Fibroblast of lung (primary cell): Measurements from ENCODE around the gene LFNG.
"Not testable (repeated sequence)": the region's sequence is repeated elsewhere in the genome, so short reads cannot be mapped to it uniquely, and the experiment has no call there.

Source experiments
- EZH2 ChIP-seq: IDR thresholded peaks from 2 replicates; pipeline ENCODE4 v1.5.1; 2012; ENCODE audit warnings: low read length, control low read depth, mild to moderate bottlenecking; ENCODE audit errors: missing control alignments
- TF ChIP-seq, protein P1 (sequence below), 2 donors: IDR thresholded peaks in 1 of 2; conservative IDR thresholded peaks in 1 of 2; 1 replicate in 1 of 2; 2 replicates in 1 of 2; pipeline ENCODE4 v1.5.1; 2011 to 2012; ENCODE audit warnings: low read length in 2 of 2, control low read depth in 1 of 2, inconsistent platforms in 1 of 2, low read depth in 1 of 2, mild to moderate bottlenecking in 1 of 2

DNA sequence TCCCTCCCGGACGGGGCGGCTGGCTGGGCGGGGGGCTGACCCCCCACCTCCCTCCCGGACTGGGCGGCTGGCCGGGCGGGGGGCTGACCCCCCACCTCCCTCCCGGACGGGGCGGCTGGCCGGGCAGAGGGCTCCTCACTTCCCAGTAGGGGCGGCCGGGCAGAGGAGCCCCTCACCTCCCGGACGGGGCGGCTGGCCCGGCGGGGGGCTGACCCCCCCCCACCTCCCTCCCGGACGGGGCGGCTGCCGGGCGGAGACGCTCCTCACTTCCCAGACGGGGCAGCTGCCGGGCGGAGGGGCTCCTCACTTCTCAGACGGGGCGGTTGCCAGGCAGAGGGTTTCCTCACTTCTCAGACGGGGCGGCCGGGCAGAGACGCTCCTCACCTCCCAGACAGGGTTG is 14.6 kb downstream of the LFNG start:
- TF ChIP-seq, protein P1, sequence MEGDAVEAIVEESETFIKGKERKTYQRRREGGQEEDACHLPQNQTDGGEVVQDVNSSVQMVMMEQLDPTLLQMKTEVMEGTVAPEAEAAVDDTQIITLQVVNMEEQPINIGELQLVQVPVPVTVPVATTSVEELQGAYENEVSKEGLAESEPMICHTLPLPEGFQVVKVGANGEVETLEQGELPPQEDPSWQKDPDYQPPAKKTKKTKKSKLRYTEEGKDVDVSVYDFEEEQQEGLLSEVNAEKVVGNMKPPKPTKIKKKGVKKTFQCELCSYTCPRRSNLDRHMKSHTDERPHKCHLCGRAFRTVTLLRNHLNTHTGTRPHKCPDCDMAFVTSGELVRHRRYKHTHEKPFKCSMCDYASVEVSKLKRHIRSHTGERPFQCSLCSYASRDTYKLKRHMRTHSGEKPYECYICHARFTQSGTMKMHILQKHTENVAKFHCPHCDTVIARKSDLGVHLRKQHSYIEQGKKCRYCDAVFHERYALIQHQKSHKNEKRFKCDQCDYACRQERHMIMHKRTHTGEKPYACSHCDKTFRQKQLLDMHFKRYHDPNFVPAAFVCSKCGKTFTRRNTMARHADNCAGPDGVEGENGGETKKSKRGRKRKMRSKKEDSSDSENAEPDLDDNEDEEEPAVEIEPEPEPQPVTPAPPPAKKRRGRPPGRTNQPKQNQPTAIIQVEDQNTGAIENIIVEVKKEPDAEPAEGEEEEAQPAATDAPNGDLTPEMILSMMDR (conservative IDR thresholded peaks at IDR 0.05 in 1 of 2, IDR thresholded peaks at IDR 0.05 in 1 of 2; ENCODE audit: low read depth in 1 of 2, low read length in 2 of 2), result not testable (repeated sequence)
- TF ChIP-seq EZH2, result not testable (repeated sequence)
